GM19099 (cell line): ENCODE measurements around the gene SSTR5.

Source experiments
- POLR2A ChIP-seq: IDR thresholded peaks from 3 replicates; pipeline ENCODE4 v1.6.1; 2011; ENCODE audit warnings: low read depth; ENCODE audit not compliant: insufficient read length; ENCODE audit errors: extremely low read depth

The SSTR5 gene

GRCh38 chr16:1108299-1109252 is 36.0 kb downstream of the SSTR5 start:
- TF ChIP-seq POLR2A = no peak

GRCh38 chr16:1109648-1110047 is 37.1 kb downstream of the SSTR5 start:
- no peak for TF ChIP-seq POLR2A

- no peak for TF ChIP-seq POLR2A
These were observed 40.1 kb downstream of the SSTR5 start for GRCh38 chr16:1112506-1113184.

GRCh38 chr16:1113489-1113888 is 40.9 kb downstream of the SSTR5 start:
- TF ChIP-seq POLR2A = no peak

- TF ChIP-seq POLR2A = no peak
These were observed 41.5 kb downstream of the SSTR5 start for GRCh38 chr16:1113889-1114526.

- TF ChIP-seq POLR2A = no peak
These were observed 44.1 kb downstream of the SSTR5 start for GRCh38 chr16:1116693-1117077.

- TF ChIP-seq POLR2A = no peak
These were observed 44.8 kb downstream of the SSTR5 start for GRCh38 chr16:1117176-1117900.

GRCh38 chr16:1117926-1118325 is 45.4 kb downstream of the SSTR5 start:
- no peak for TF ChIP-seq POLR2A

- no peak for TF ChIP-seq POLR2A
These were observed 46.6 kb downstream of the SSTR5 start for GRCh38 chr16:1119129-1119528.

- TF ChIP-seq POLR2A = no peak
These were observed 47.4 kb downstream of the SSTR5 start for GRCh38 chr16:1119766-1120576.

- TF ChIP-seq POLR2A = no peak
These were observed 48.0 kb downstream of the SSTR5 start for GRCh38 chr16:1120577-1120941.

- no peak for TF ChIP-seq POLR2A
These were observed 48.5 kb downstream of the SSTR5 start for GRCh38 chr16:1121009-1121408.

GRCh38 chr16:1121601-1122397 is 49.3 kb downstream of the SSTR5 start:
- no peak for TF ChIP-seq POLR2A
